Measurements from ENCODE around the gene CCDC85C.

DNA sequence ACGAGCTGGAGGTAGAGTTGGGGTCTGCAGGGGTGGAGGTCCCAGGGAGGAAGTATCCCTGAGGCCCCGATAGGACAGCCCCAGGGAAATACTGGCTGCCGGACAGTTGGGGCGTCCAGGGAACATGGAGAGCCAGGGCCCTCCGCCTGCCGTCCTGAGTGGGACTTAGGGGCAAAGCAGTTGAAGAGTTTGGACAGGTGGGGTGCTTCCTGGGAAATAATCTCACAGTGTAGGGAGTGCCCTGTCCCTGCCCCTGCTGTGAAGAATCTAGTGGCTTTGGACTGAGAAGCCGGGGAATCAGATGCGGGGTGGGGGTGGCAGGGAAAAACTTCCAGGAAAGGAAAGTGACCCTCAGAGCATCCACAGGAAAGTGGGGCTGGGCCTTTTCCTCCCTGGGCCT, 31.1 kb upstream of the CCDC85C start:
- TF ChIP-seq, protein P1, sequence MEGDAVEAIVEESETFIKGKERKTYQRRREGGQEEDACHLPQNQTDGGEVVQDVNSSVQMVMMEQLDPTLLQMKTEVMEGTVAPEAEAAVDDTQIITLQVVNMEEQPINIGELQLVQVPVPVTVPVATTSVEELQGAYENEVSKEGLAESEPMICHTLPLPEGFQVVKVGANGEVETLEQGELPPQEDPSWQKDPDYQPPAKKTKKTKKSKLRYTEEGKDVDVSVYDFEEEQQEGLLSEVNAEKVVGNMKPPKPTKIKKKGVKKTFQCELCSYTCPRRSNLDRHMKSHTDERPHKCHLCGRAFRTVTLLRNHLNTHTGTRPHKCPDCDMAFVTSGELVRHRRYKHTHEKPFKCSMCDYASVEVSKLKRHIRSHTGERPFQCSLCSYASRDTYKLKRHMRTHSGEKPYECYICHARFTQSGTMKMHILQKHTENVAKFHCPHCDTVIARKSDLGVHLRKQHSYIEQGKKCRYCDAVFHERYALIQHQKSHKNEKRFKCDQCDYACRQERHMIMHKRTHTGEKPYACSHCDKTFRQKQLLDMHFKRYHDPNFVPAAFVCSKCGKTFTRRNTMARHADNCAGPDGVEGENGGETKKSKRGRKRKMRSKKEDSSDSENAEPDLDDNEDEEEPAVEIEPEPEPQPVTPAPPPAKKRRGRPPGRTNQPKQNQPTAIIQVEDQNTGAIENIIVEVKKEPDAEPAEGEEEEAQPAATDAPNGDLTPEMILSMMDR (IDR thresholded peaks at IDR 0.05), result no peak
- TF ChIP-seq POLR2A (IDR thresholded peaks at IDR 0.05) (no peak), POLR2AphosphoS5 (IDR thresholded peaks at IDR 0.05) (no peak)
